CD14-positive monocyte (primary cell): ENCODE results near the gene PRR16. TPM values are rescaled to one million over a fixed set of nuclear protein-coding genes. Genes with fewer than 3 reads are reported as not detected.

Source experiments
- DNase-seq, 3 donors: peaks; one replicate each; pipeline ENCODE4 v3.0.0-alpha.2; 2011 to 2022
- H2AFZ ChIP-seq: 2 replicates; pipeline ENCODE4 v1.6.0; 2012; ENCODE audit warnings: mild to moderate bottlenecking, low read depth, low read length, inconsistent platforms; ENCODE audit not compliant: insufficient read depth, poor library complexity, severe bottlenecking
- H3K27ac ChIP-seq, 2 donors: 1 replicate in 1 of 2; 2 replicates in 1 of 2; pipeline ENCODE4 v1.5.1; 2012 to 2013; ENCODE audit warnings: low read length in 2 of 2, control low read depth in 1 of 2, inconsistent platforms in 1 of 2, low read depth in 1 of 2, mild to moderate bottlenecking in 1 of 2
- H3K27me3 ChIP-seq, 2 donors: one replicate each; pipeline versions ENCODE4 v1.6.0 to v1.6.1; 2011 to 2013; ENCODE audit warnings: low read length in 2 of 2; ENCODE audit not compliant: control insufficient read depth in 2 of 2, insufficient read depth in 2 of 2
- H3K36me3 ChIP-seq, 2 donors: replicated peaks in 1 of 2; 1 replicate in 1 of 2; 2 replicates in 1 of 2; pipeline versions ENCODE4 v1.5.1 to v1.6.1; 2012 to 2013; ENCODE audit warnings: low read length in 2 of 2, control low read depth in 1 of 2, inconsistent platforms in 1 of 2, mild to moderate bottlenecking in 1 of 2; ENCODE audit not compliant: insufficient read depth in 2 of 2, control insufficient read depth in 1 of 2
- H3K4me1 ChIP-seq, 2 donors: 1 replicate in 1 of 2; 2 replicates in 1 of 2; pipeline versions ENCODE4 v1.5.1 to v1.6.1; 2012 to 2013; ENCODE audit warnings: low read length in 2 of 2, control low read depth in 1 of 2, inconsistent platforms in 1 of 2, mild to moderate bottlenecking in 1 of 2, moderate library complexity in 1 of 2; ENCODE audit not compliant: insufficient read depth in 2 of 2, control insufficient read depth in 1 of 2
- H3K4me2 ChIP-seq: replicated peaks from 2 replicates; pipeline ENCODE3; 2012; ENCODE audit warnings: low read length, moderate library complexity, mild to moderate bottlenecking; ENCODE audit not compliant: poor library complexity, severe bottlenecking; ENCODE audit errors: extremely low read depth
- H3K4me3 ChIP-seq, 3 experiments: fragments of 200-600 bp in 1 of 3; sonication (generic) in 1 of 3; replicated peaks in 1 of 3; 1 replicate in 2 of 3; 2 replicates in 1 of 3; pipeline ENCODE4 v1.5.1; 2011 to 2013; ENCODE audit warnings: low read length in 3 of 3, mild to moderate bottlenecking in 3 of 3, control low read depth in 2 of 3, low read depth in 2 of 3, inconsistent platforms in 1 of 3, moderate library complexity in 1 of 3
- H3K79me2 ChIP-seq: 2 replicates; pipeline ENCODE4 v1.6.0; 2012; ENCODE audit warnings: mild to moderate bottlenecking, control low read depth, inconsistent platforms, low read length, moderate library complexity; ENCODE audit not compliant: insufficient read depth
- H3K9ac ChIP-seq: 2 replicates; pipeline ENCODE4 v1.6.0; 2017; ENCODE audit warnings: low read length, mild to moderate bottlenecking; ENCODE audit not compliant: insufficient read depth, poor library complexity, severe bottlenecking
- H3K9me3 ChIP-seq, 2 donors: replicated peaks in 1 of 2; 1 replicate in 1 of 2; 2 replicates in 1 of 2; pipeline versions ENCODE4 v1.5.1 to v1.6.1; 2012 to 2013; ENCODE audit warnings: low read length in 2 of 2, control low read depth in 1 of 2; ENCODE audit not compliant: control insufficient read depth in 1 of 2, insufficient read depth in 1 of 2
- H4K20me1 ChIP-seq: 2 replicates; pipeline ENCODE4 v1.6.0; 2012; ENCODE audit warnings: mild to moderate bottlenecking, low read length, control low read depth, moderate library complexity; ENCODE audit not compliant: insufficient read depth
- H3K27ac Mint-ChIP-seq, 7 donors: one replicate each; pipeline ENCODE4 v1.8.0; 2020; ENCODE audit warnings: mild to moderate bottlenecking in 7 of 7, mixed read lengths in 7 of 7, moderate library complexity in 6 of 7, inconsistent platforms in 2 of 7
- H3K27me3 Mint-ChIP-seq, 3 donors: one replicate each; pipeline ENCODE4 v1.8.0; 2021 to 2022; ENCODE audit warnings: low read depth in 3 of 3, mild to moderate bottlenecking in 3 of 3, mixed read lengths in 3 of 3, moderate library complexity in 3 of 3, inconsistent platforms in 1 of 3
- H3K36me3 Mint-ChIP-seq, 2 donors: one replicate each; pipeline ENCODE4 v1.8.0; 2020; ENCODE audit warnings: mixed read lengths in 2 of 2, inconsistent platforms in 1 of 2, mild to moderate bottlenecking in 1 of 2
- H3K4me1 Mint-ChIP-seq: one replicate; pipeline ENCODE4 v1.8.0; 2020; ENCODE audit warnings: mild to moderate bottlenecking, mixed read lengths
- H3K4me3 Mint-ChIP-seq, 2 donors: one replicate each; pipeline ENCODE4 v1.8.0; 2020; ENCODE audit warnings: mild to moderate bottlenecking in 2 of 2, mixed read lengths in 2 of 2, moderate library complexity in 1 of 2
- H3K9me3 Mint-ChIP-seq, 7 donors: one replicate each; pipeline ENCODE4 v1.8.0; 2020 to 2022; ENCODE audit warnings: mixed read lengths in 7 of 7, mild to moderate bottlenecking in 6 of 7, moderate library complexity in 6 of 7, inconsistent platforms in 2 of 7
- WGBS: methylation state at CpG from one replicate; pipeline ENCODE4 v1.1.5; 2013; ENCODE audit warnings: missing lambda C conversion rate; ENCODE audit not compliant: insufficient coverage; 5-methylcytosine and 5-hydroxymethylcytosine counted together
- intact Hi-C, 2 donors: fragments of 100-400 bp; cut with micrococcal nuclease; formaldehyde crosslinking; loops; one replicate each; pipeline versions ENCODE4 v1.15.0 to v1.15.1; 2023
- polyA plus RNA-seq, 3 donors: library from polyadenylated mRNA; depleted of rRNA in 1 of 3; unstranded in 2 of 3; stranded (reverse) in 1 of 3; fragments of 300-500 nt in 2 of 3; fragments of >200 nt in 1 of 3; fragmentation: Illumina TruSeq in 2 of 3; gene quantifications; 1 replicate in 2 of 3; 2 replicates in 1 of 3; pipeline ENCODE4 v1.2.3, GENCODE V29; 2012 to 2021
- TF ChIP-seq, protein P1 (sequence below): fragments of 200-600 bp; IDR thresholded peaks from one replicate; pipeline ENCODE4 v1.8.0; 2022; ENCODE audit warnings: antibody characterized with exemption, mild to moderate bottlenecking

The PRR16 gene
- polyA plus RNA-seq, 3 donors = 0.14 to 0.74 (median 0.56) TPM

DNA sequence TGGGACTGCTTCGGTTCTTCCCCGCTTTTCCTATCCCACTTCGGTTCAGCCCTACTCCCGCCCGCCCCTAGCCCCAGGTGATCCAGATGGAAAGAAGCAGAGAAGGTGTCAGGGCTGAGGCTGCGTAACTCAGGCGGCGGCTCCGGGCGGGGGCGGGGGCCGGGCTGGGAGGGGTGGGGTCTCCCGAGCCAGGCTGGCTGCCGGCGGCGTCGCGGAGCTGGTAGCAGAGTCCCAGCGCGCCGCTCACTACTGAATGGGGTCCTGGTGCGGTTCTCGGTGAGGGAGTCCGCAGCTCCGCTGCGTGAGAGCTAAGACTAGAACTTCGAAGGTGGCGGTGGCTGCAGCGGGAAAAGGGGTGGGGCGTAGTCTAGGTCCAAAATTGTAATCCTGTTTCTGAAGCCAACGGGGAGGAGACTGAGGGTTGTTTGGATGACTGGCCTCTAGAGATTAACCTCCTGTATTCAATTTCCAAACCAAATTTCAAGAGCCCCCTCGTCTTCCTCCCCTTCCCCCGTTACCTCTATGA is 1.4 kb downstream of the PRR16 start:
- peaks cover 0 to 3% of the 10 kb centered on the region in 2 donors for H3K36me3 Mint-ChIP-seq
- H3K36me3 ChIP-seq = no peaks in the 10 kb centered on the region
- 0% methylated on average over 15 of the region's 33 CpGs for WGBS
- peak overlapping the region; percentile 5 to 79 (median 65) for H3K4me3 ChIP-seq
- H3K4me1 ChIP-seq = peaks cover 29 to 33% of the 10 kb centered on the region in 2 donors
- intact Hi-C loops = loop anchor here in 1 of 2 donors (10.0 kb wide), 1 partner anchor 201 kb away; no protein-coding TSS in a partner anchor
- DNase-seq = peak in 1 of 3 donors; percentile 8
- peak overlapping the region; percentile 76 for H3K4me2 ChIP-seq
- H2AFZ ChIP-seq = no peak overlapping the region
- TF ChIP-seq, protein P1, sequence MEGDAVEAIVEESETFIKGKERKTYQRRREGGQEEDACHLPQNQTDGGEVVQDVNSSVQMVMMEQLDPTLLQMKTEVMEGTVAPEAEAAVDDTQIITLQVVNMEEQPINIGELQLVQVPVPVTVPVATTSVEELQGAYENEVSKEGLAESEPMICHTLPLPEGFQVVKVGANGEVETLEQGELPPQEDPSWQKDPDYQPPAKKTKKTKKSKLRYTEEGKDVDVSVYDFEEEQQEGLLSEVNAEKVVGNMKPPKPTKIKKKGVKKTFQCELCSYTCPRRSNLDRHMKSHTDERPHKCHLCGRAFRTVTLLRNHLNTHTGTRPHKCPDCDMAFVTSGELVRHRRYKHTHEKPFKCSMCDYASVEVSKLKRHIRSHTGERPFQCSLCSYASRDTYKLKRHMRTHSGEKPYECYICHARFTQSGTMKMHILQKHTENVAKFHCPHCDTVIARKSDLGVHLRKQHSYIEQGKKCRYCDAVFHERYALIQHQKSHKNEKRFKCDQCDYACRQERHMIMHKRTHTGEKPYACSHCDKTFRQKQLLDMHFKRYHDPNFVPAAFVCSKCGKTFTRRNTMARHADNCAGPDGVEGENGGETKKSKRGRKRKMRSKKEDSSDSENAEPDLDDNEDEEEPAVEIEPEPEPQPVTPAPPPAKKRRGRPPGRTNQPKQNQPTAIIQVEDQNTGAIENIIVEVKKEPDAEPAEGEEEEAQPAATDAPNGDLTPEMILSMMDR = no peak
- H4K20me1 ChIP-seq = no peaks in the 10 kb centered on the region
- H3K9me3 Mint-ChIP-seq = peaks cover 0 to 8% (median 1%) of the 10 kb centered on the region in 7 donors
- peak overlapping the region; percentile 90 to 99 for H3K4me3 Mint-ChIP-seq
- no peak overlapping the region for H3K9ac ChIP-seq
- peaks cover 25 to 33% (median 27%) of the 10 kb centered on the region in 3 donors for H3K27me3 Mint-ChIP-seq
- peaks cover 18 to 28% of the 10 kb centered on the region in 2 donors for H3K27me3 ChIP-seq
- H3K79me2 ChIP-seq = no peaks in the 10 kb centered on the region
- peaks cover 32% of the 10 kb centered on the region for H3K4me1 Mint-ChIP-seq
- H3K9me3 ChIP-seq = no peaks in the 10 kb centered on the region
- peak overlapping the region in 1 of 7 donors; percentile 80 for H3K27ac Mint-ChIP-seq
- no peak overlapping the region for H3K27ac ChIP-seq

DNA sequence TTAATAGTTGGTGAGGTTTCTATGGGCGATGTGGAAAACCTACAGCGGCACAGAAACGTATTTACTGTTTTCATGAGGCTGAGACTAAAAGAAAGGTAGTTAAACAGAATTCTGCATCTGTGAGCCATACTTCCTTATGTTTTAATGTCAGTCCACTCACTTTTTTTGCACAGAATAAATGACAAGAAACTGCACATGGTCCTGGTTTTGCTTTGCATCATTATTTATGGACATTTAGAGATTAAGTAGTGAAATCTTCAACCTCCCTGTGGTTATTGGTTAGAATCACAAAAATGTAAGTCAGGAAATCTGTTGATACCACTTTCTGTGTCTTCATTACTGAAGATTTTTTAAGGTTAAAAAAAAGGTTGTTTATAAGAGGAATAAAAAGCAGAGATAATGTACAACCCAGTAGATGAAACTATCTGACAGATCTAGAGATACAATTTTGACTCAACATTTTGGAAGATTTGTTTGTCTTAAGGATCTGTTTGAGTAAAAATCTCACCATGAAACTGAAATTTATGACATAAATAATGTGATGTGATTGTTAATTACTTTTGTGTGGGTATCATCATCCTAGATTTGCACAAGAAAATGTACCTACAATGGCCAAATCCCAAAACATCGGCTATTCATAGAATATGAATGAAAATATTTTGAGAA is 2.4 kb downstream of the PRR16 start:
- H3K4me3 ChIP-seq = no peak overlapping the region
- H3K36me3 ChIP-seq = no peaks in the 10 kb centered on the region
- H3K27me3 ChIP-seq = peaks cover 18 to 28% of the 10 kb centered on the region in 2 donors
- H3K4me2 ChIP-seq = no peak overlapping the region
- H3K9me3 Mint-ChIP-seq = peaks cover 0 to 8% (median 1%) of the 10 kb centered on the region in 7 donors
- peaks cover 25 to 33% (median 27%) of the 10 kb centered on the region in 3 donors for H3K27me3 Mint-ChIP-seq
- TF ChIP-seq, protein P1 = no peak
- peaks cover 0 to 3% of the 10 kb centered on the region in 2 donors for H3K36me3 Mint-ChIP-seq
- H3K9ac ChIP-seq = no peak overlapping the region
- no peak for DNase-seq
- H3K4me1 Mint-ChIP-seq = peaks cover 32% of the 10 kb centered on the region
- intact Hi-C loops = loop anchor here in 1 of 2 donors (10.0 kb wide), 1 partner anchor 202 kb away; no protein-coding TSS in a partner anchor
- 69% methylated on average over 2 of the region's 4 CpGs for WGBS
- peak overlapping the region in 1 of 2 donors; percentile 99 for H3K4me3 Mint-ChIP-seq
- H3K9me3 ChIP-seq = no peaks in the 10 kb centered on the region
- H3K4me1 ChIP-seq = peaks cover 29 to 33% of the 10 kb centered on the region in 2 donors
- no peaks in the 10 kb centered on the region for H4K20me1 ChIP-seq
- no peak overlapping the region for H3K27ac ChIP-seq
- H3K27ac Mint-ChIP-seq = no peak overlapping the region
- H3K79me2 ChIP-seq = no peaks in the 10 kb centered on the region
- no peak overlapping the region for H2AFZ ChIP-seq
